Purkinje cell (primary cell): ENCODE measurements around the gene COL4A4. TPM values are rescaled to one million over a fixed set of nuclear protein-coding genes. Genes with fewer than 3 reads are reported as not detected.

Experiments used
- polyA plus RNA-seq: library from polyadenylated mRNA; unstranded; fragments of >200 nt; fragmentation: Nextera tagmentation; gene quantifications from 2 replicates; pipeline ENCODE4 v1.2.1, GENCODE V29; 2014

COL4A4 gene
- 0.67 and 0.86 TPM in 2 replicates for polyA plus RNA-seq

DNA sequence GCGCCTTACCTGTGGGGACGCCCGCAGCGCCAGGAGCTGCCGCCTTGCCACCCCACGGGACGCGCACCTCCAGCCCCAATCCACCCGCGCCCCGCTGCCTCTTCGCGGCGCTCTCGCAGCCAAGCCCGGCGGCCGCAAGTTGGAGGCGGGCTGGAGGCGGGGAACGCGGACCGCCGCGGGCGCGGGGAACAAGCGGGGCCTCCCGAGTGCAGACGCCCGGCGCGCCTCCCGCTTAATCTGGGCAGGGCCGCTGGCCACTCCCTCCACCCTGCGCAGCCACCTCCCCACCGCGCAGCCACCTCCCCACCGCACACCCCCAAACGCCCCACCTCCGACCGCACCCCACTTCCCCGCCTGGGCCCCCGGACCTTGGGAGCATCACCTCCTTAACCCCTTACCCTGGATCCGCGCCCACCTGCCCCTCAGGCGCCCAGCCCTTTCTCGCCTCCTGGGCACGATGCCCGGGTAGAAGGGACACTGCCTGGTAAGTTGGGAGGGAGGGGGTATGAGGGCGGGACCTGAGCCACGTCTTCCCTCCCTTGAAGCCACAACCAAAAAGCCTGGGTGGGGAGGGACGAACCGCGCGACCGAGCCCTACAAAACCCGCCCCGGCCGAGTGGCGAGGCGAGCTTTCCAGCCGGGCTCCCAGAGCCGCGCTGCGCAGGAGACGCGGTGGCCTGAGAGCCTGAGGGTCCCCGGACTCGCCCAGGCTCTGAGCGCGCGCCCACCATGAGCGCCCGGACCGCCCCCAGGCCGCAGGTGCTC is at the start of gene COL4A4, which contains the start of gene COL4A3:
Gene COL4A4 (minus strand): TSS at position 208 of the 765 bp plus-strand sequence. CDS start 16,722 bp downstream, outside the sequence.
Gene COL4A3 (plus strand): TSS at position 627 of the 765 bp plus-strand sequence. CDS start 103 bp downstream, at position 730.

Other genes with a start within 250 kb of the COL4A4 start
- gene COL4A3, start 419 bp upstream of the COL4A4 start, polyA plus RNA-seq, result 1.3 and 4.7 TPM in 2 replicates
- gene MFF, start 161.0 kb upstream of the COL4A4 start, polyA plus RNA-seq, result 107 and 133 TPM in 2 replicates
- 0.55 and 0.74 TPM in 2 replicates for gene TM4SF20, start 215.1 kb upstream of the COL4A4 start, polyA plus RNA-seq
- not detected in 2 replicates for gene SCYGR1, start 223.7 kb upstream of the COL4A4 start, polyA plus RNA-seq